AG20443 (cell line): ENCODE results near the gene PTPN22.

Experiments used
- DNase-seq: peaks from one replicate; pipeline ENCODE4 v3.0.0; 2012; ENCODE audit warnings: low spot score, mixed read lengths

The PTPN22 gene

GRCh38 chr1:113871597-113872113, at the start of gene PTPN22:
Gene PTPN22, minus strand, starts transcription at chr1:113871712.
- peak; percentile 78 for DNase-seq

DNA sequence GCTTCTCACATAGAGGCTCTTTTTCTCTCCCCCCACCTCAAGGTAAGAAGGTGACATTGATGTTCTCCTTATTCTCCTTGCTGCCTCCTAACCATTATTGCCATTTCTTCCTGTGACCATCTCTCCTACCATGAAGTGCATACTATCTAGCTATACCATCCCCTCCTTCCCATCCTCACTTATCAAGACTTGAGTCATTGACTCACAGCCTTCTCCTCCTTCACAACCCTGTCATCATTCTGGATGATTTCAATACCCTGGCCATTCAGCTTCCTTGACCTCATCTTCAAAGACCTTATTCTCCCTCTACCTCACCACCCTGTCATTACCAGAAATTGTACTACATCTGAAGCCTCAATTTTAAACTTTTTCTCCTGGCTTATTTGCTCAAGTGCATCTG, 46.7 kb upstream of the PTPN22 start:
- DNase-seq: no peak

GRCh38 chr1:113917400-113918082, 46.0 kb upstream of the PTPN22 start:
- no peak for DNase-seq

GRCh38 chr1:113916974-113917373, 45.5 kb upstream of the PTPN22 start:
- DNase-seq: no peak

DNA sequence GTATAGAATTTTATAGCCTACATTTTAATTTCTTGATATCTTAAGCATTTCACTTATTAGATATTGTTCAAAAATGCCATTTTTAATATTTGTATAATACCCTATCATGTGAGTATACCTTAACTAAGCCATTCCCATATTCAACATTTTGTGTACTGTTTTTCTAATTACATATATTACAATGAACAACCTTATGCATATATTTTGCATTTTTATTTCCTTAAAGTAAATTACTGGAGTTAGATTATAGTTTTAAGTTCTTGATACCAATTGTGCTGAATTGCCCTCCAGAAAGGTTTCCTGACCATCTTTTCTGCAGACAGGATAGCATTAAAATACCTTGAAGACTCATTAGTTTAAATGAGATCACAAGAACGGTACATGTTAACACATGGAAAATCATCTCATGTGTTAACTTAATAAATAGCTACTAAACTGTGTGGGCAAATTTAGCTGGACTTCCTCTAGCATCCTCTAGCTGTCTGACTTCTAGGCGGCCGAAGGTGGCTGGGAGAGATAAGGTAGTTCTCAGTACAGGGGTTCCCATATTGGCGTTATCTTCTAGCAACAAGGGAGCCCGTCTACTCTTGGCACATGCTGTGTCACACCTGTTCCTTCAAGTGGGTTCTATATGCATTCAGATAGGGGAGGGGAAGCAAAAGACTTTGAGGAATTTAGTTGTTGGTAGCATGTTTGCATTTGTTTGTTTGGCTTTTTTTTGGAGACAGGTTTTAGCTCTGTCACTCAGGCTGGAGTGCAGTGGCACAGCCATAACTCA, 42.6 kb upstream of the PTPN22 start:
- no peak for DNase-seq

GRCh38 chr1:113913312-113913668, 41.8 kb upstream of the PTPN22 start:
- no peak for DNase-seq

DNA sequence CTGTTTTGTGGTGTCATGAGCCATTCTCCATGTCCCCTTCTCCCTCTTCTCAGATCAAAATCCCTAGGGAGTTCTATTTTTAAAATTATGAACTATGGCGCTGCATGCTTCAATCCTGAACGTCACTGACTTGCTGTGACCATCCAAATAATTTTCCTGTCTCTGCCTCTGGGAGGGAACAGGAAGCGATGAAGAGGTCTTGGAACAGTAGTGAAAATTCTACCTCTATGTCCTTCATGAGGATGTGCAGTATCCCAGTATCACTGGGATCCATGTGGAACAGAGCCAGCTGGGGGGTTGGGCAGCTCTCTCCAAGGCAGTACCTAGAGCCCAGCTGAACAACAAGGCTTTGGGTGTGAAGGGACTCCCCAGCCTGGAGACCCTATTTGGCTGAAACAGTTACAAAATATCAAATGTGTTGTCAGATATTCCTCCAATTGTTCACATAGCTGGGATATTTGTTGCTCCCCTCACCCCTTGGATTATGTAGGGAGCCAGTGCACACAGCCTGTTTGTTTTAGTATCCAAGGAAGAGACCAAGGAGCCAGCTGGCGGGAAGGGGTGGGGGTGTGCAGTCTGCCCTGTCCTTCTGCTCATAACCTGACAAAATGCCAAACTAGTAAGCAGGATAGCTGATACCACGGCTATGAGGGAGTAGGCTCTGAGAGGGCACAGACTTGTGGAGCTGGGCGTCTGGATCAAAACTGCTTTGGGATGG, 41.2 kb upstream of the PTPN22 start:
- DNase-seq: peak; percentile 70

DNA sequence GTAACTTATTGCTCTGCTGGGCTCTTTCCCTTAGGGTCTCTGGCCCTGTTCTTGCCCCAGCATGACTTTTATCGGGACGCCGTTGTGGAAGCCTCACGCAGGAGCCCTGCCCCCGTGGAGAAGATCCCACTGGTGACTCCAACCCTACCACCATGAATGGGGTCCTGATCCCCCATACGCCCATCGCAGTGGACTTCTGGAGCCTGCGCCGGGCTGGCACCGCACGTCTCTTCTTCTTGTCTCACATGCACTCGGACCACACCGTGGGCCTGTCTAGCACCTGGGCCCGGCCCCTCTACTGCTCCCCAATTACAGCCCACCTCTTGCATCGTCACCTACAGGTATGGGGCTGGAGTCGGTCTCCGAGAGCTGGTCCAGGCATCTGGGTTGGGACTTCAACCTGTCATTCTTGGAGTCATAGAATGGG, 33.9 kb upstream of the PTPN22 start:
- DNase-seq: peak; percentile 12

- DNase-seq: peak; percentile 98
These were observed 33.3 kb upstream of the PTPN22 start, which contains the start of the genes AP4B1 and DCLRE1B for GRCh38 chr1:113904674-113905434. Gene AP4B1, minus strand, starts transcription at chr1:113904799. Its CDS starts 82 bp downstream, at chr1:113904717. Gene DCLRE1B, plus strand, starts transcription at chr1:113905326. Its CDS starts 261 bp downstream, at chr1:113905587.

DNA sequence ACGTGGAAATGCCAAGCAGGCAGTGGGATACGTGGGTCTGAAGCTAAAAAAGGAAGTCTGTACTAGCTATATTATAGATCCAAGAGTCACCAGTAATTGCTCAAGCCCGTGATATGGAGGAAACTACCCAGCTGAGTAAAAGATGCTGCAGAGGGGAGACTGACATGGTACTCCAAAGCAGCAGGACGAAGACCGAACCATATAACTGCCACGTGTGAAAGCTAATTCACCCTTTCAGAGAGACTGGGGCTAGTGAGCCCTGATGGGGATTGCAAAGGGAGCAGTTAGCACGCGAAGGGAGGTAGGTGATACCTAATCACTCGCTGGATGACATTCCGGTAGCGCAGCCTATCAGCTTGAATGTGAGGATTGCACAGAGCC, 32.8 kb upstream of the PTPN22 start:
- no peak for DNase-seq

- no peak for DNase-seq
These were observed 32.2 kb upstream of the PTPN22 start for GRCh38 chr1:113903501-113904292.

DNA sequence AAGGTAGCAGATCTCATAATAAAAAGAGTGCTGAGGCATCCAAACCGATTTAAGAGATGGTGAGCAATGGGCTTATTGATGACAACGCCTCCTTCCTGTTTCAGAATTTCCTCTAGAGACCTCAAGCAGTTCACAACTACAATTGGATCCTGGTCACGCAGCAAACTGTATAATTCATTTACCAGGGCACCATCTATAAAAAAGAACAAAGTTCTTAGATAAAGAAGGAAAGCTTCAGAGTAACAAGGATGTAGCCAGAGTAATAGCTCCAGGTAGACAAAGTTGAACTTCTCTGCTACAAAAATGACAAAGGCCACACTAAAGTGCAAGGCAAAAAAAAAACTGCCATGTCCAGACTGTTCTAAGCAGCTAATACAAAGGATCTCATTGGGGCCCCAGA, 29.7 kb upstream of the PTPN22 start:
- no peak for DNase-seq

GRCh38 chr1:113899111-113899510, 27.6 kb upstream of the PTPN22 start:
- DNase-seq: peak; percentile 40

GRCh38 chr1:113898241-113898814, 26.8 kb upstream of the PTPN22 start:
- no peak for DNase-seq

- DNase-seq: no peak
These were observed 24.4 kb upstream of the PTPN22 start for GRCh38 chr1:113895961-113896360.

DNA sequence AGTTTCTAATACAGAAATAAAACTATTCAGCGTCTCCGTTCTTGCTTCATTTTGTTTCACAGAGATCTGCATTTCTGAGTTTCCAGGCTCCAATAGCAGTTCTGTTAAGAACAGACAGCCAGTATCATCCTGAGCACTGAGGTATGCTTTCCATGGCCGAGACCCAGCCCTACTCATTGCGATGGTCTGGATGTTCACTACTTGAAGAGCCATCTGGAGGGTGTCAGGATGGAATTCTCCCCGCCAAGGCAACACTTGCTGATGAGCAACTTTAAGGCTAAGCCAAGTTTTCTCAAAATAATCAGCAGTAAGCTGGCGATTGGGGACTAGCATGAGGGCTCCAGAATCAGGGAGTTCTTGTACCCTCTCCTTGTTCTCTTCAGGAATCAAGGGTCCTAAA, 23.6 kb upstream of the PTPN22 start:
- no peak for DNase-seq

DNA sequence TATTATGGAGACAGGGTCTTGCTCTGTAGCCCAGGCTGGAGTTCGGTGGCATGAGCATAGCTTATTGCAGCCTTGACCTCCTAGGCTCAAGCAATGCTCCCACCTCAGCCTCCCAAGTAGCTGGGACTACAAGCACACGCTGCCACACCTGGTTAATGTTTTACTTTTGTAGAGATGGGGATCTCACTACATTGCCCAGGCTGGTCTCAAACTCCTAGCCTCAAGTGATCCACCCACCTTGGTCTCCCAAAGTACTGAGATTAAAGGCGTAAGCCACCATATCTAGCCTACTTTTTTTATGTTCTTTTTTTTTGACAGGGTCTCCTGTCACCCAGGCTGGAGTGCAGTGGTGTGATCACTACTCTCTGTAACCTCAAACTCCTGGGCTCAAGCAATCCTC, 21.8 kb upstream of the PTPN22 start:
- DNase-seq: no peak

- DNase-seq: no peak
These were observed 20.2 kb upstream of the PTPN22 start for GRCh38 chr1:113891631-113892220.

DNA sequence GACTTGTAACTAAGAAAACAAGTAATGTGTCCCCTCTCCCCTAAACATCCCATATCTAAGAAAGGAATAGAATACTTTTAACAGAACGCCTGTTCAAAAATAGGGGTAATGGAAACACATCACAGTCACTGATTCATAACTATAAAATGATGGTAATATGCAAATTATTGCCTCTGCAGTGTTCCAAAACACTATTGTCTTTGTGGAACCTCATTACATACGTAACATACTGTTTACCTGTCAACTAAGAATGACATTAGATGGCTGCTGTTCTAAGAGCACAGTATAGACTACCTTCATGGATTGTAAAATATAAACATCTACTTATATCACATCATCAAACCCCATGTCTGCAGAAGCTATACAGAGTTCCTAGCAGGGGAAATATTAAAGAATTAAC, 19.3 kb upstream of the PTPN22 start:
- DNase-seq: no peak
